ENCODE results near the gene OR7A5. TPM values are rescaled to one million over a fixed set of nuclear protein-coding genes. Genes with fewer than 3 reads are reported as not detected.
"Not testable (repeated sequence)": the region's sequence is repeated elsewhere in the genome, so short reads cannot be mapped to it uniquely, and the experiment has no call there.

OR7A5 gene
- total RNA-seq, 2 experiments from 2014 or later = not detected

- not testable (repeated sequence) for H3K9me3 Mint-ChIP-seq, H3K4me1 Mint-ChIP-seq
- H3K27me3 Mint-ChIP-seq = peaks cover 57% of the 10 kb centered on the region
These were observed 57.3 kb downstream of the OR7A5 start for GRCh38 chr19:14777645-14778044.

More at GRCh38 chr19:14777645-14778044, 57.3 kb downstream of the OR7A5 start:
- not testable (repeated sequence) for H3K36me3 Mint-ChIP-seq, DNase-seq, H3K27ac Mint-ChIP-seq, H3K4me3 Mint-ChIP-seq

Other genes with a start within 250 kb of the OR7A5 start
- not detected for gene ADGRE3, start 160.3 kb downstream of the OR7A5 start, total RNA-seq
- gene ZNF333, start 145.1 kb downstream of the OR7A5 start, total RNA-seq = 1 to 10 TPM; 6.4 to 7.1 TPM
- gene ADGRE2, start 56.6 kb downstream of the OR7A5 start, total RNA-seq = under 1 TPM; 0.29 to 0.48 TPM
- gene OR7C1, start within 50 bp of the OR7A5 start, total RNA-seq = not detected
- gene OR7A10, start 13.7 kb upstream of the OR7A5 start, total RNA-seq = not detected
- gene OR7A17, start 50.9 kb upstream of the OR7A5 start, total RNA-seq = not detected
- gene OR7C2, start 106.3 kb upstream of the OR7A5 start, total RNA-seq = not detected
- not detected for gene SLC1A6, start 144.7 kb upstream of the OR7A5 start, total RNA-seq
- gene CASP14, start 214.3 kb upstream of the OR7A5 start, total RNA-seq = not detected
- gene OR1I1, start 247.0 kb upstream of the OR7A5 start, total RNA-seq = not detected